GM19193 (cell line): ENCODE measurements around the gene USP47.

Experiments
- POLR2A ChIP-seq: IDR thresholded peaks from 4 replicates; pipeline ENCODE4 v1.6.1; 2011; ENCODE audit not compliant: insufficient read depth, insufficient read length; ENCODE audit errors: extremely low read depth

Gene USP47, protein sequence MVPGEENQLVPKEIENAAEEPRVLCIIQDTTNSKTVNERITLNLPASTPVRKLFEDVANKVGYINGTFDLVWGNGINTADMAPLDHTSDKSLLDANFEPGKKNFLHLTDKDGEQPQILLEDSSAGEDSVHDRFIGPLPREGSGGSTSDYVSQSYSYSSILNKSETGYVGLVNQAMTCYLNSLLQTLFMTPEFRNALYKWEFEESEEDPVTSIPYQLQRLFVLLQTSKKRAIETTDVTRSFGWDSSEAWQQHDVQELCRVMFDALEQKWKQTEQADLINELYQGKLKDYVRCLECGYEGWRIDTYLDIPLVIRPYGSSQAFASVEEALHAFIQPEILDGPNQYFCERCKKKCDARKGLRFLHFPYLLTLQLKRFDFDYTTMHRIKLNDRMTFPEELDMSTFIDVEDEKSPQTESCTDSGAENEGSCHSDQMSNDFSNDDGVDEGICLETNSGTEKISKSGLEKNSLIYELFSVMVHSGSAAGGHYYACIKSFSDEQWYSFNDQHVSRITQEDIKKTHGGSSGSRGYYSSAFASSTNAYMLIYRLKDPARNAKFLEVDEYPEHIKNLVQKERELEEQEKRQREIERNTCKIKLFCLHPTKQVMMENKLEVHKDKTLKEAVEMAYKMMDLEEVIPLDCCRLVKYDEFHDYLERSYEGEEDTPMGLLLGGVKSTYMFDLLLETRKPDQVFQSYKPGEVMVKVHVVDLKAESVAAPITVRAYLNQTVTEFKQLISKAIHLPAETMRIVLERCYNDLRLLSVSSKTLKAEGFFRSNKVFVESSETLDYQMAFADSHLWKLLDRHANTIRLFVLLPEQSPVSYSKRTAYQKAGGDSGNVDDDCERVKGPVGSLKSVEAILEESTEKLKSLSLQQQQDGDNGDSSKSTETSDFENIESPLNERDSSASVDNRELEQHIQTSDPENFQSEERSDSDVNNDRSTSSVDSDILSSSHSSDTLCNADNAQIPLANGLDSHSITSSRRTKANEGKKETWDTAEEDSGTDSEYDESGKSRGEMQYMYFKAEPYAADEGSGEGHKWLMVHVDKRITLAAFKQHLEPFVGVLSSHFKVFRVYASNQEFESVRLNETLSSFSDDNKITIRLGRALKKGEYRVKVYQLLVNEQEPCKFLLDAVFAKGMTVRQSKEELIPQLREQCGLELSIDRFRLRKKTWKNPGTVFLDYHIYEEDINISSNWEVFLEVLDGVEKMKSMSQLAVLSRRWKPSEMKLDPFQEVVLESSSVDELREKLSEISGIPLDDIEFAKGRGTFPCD (N-terminal part only)

DNA sequence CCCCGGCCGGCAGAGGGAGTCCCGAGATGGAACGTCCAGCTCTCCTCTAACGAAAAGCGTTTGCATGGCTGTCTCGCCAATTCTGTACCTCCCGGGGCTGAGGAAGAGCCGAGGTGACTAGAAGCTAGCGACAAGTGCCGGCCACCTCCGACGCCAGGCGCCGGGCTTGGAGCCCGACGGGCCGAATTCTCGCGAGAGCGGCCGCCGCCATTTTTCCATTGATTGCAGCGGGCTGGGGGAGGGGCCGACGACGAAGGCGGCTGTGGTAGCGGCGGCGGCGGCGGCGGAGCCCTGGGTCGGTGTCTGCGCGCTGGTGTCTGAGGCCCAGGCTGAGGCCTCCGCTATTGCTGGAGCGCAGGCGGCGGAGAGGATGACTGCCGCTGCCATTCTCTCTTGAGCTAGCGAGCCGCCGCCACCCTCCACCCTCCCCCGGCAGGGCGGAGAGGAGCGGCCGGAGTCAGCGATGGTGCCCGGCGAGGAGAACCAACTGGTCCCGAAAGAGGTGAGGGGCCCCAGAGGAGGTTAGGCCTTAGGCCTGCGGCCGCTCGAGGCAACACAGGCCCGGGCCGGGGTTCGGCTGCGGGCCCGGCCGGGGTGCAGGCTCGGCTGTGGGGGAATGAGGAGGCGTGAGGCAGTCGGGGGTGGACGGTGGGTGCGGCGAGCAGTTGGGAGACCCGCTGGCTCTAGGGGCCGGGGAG is at the start of gene USP47:
Gene USP47, plus strand, starts transcription at position 250 of the 698 bp plus-strand sequence. Its CDS starts 214 bp downstream, at position 464.
- TF ChIP-seq POLR2A: peak; percentile 98

DNA sequence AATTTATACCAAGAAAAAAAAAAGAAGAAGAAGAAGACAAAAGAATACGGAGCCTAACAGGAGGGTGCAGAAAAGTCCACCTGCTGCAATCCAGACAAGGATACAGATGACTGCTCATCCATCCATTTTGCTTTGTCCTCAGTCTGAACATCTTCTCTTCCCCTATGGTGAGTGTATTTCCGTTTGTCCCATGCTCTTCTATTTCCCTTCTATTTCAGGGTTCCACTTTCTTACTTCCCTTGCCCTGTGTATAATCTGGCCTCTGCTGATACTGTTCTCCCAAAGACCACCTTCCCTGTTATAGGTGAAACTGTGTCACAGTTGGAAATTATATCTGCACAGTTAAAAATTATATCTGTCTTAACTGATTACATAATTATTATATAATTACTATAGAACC is 48.7 kb upstream of the USP47 start:
- TF ChIP-seq POLR2A: no peak

DNA sequence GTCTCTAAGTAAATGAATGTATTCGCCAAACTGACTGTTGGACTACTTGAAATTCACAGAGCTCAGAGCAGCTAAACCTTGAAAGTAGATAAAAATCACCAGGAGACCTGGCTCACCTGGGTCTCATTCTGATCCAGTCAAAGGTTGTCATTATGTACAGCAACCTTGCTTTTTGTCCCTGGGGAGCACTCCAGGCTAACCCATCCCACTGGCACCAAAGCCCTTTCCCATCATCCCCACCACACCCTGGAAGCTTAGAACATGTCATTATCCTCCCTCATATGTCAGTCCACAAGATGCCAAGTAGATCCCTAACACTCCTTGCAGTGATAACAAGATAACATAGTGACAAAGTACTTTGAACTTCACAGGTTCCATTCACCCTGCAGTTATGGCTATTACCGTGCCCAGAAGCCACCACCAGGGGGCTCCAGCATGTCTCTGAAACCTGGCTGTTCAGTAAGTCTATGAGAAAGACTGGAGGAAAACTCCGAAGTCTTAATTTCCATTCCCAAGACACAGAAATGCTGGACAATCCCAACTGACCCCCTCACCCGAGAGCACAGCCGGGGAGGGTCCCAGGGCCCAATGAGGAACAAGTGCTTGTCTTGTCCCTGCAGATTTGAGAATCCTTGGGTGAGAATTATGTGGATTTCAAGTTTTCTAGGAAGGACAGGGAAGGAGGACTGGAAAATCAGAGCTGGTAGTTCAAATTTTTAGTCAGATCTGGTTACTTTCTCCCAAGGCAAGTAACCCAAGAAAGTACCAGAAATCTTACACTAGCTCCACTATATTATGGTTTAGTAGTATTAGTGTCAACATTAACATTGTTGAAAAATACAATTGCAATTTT is 43.0 kb upstream of the USP47 start:
- no peak for TF ChIP-seq POLR2A

DNA sequence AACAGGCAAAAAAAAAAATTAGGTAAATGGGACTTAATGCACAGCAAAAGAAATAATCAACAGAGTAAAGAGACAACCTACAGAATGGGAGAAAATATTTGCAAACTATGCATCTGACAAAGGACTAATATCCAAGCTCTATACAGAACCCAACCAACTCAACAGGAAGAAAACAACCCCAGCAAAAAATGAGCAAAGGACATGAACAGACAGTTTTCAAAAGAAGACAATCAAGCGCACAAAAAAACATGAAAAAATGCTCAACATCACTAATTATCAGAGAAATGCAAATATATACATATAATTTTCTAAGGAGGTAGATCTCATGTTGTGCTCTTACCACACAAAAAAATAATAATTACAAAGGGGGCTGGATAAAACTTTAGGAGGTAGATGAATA is 36.5 kb upstream of the USP47 start:
- TF ChIP-seq POLR2A: no peak

DNA sequence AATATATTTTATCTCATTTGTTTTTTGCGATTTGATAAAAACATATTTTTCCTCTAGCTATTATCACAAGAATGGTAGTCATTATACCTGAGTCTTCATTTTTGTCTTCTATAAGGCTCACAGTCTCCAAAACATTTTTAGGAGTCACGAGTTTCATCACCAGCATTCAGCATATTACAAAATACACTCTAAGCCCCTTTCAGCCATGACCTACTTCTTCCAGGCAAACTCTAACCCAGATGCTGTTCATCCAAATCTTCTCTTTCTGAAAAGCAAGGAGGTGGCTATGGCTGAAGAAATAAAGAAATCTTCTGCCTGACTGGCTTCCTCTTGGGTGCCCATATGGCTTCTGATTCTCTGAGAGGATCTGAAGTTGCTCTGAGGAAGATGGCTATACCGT is 35.7 kb upstream of the USP47 start:
- no peak for TF ChIP-seq POLR2A

DNA sequence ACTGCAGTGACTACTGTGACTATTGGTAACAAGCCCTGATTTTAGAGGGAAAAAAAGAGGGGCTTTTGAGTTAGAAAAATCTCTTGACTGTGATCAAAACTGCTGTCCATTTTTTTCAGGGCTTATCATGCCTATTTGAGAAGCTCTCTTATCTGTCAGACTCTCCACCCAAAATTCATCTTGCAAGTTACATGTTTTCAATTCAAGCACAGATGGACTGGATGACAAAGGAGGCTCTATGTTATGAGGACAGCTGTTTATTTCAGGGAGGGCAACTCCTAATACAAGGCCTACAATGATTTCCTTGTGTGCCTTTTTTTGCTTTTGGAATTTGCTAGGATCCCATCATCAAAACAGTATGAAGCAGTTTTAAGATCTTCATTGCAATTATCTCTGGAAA is 35.2 kb upstream of the USP47 start:
- no peak for TF ChIP-seq POLR2A

DNA sequence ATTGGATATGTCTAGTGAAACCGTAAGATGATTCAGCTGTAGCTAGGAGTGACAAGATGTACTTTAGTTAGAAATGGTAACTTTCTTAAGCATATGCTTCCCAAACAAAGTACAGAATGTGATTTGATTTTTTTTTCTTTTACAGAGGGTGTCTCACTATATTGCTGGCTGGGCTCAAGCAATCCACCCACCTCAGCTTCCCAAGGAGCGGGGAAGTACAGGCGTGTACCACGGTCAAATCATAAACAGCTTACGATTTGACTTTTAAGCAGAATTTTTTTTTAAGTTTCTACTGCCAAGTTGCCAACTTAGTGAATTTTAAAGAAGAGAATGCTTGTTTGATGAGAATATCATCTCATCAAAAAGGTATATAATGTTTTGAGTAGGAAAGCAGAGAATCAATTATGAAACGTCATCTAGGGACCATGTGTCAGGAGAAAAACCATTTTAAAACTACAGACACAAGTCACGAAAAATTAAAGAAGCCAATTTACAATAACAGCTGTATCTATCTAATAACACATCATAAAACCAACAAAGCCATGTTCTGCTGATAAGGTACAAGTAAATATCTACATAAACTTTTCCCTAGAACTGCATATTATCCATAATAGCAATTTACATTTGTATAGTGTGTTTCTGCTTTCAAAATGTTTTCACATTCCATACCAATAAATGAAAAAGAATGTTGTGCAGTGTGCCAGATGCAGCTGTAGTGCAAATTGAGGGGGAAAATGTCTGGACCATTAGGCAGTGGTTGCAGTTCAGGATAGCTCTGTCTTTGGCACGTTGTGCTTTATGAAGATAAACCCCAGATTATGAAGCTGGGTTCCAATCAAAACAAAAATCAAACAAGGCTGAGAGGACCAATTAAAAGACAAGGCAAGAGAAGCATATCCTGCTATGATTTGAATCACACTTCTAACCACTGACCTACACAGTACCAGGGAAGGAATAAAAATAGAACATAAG is 33.7 kb upstream of the USP47 start:
- no peak for TF ChIP-seq POLR2A

DNA sequence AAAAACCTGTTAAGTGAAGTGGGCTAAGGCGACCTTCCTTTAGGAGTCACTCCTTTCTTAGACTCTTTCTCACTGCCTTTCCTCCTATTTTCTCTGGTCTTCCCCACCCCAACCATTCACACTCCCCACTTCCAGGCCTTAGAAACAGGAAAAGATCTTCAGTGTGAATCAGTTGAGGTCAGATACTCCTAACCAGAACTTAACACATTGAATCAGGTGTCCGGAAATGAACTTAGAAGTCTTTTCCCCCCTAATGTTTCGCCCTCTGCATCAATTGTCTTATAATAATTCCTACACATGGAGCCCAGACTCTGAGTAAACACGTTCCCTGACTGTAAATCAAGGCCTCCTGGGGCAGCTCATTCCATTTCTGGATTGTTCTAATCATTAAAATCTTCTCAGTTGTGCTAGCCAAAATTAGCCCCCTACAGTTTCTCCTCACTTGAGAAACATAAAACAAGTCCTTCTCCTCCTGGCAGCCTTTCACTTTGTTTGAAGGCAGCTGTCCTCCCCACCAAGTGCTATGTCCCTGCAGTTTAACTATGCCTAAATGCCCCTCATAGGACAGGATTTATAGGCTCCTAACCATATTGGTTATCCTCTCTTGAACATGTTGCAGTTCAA is 32.7 kb upstream of the USP47 start:
- no peak for TF ChIP-seq POLR2A

DNA sequence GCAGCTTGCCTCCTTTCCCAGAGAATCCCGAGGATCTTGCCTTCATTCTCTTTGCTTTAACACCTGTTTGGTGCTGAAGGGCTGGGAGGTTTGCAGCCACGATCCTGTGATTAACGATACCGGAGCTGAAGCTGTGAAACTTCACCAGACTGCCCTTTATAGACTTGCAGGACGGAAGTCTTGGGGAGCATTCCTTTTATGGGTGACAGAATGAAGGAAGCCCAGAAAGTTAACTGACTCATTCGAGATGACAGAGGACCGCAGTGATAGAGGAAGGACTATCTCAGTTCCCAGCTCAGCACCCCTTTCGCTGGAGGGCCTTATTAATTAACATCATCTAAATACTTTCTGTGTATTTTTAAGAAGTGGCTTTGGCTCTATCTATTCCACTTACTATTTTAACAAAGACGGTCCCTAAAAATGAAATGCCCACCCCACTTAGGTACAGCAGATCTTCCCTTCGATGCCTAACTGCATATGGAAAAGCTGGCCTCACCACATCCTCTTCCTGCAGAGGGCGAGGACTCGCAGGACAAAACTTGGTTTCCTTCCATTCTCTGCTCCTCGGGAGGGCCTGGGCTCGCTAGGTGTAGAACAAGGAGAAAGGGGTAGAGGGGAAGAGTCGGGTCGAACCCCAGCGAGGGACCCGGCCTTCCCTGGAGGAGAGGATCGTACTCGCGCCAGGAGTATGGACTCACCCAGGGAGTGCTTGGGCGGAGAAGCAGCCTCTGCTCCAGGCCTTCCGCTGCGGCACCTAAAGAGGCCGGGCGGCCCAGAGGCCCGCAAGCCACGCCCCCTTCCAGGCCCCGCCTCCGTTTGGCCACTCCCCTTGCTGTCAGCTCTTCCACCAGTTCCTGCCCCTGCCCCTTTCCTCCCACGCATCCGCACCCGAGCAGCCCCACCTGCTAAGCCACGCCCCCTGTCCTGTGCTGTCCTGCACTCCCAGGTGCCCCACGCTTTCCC is 30.7 kb upstream of the USP47 start:
- TF ChIP-seq POLR2A: no peak

DNA sequence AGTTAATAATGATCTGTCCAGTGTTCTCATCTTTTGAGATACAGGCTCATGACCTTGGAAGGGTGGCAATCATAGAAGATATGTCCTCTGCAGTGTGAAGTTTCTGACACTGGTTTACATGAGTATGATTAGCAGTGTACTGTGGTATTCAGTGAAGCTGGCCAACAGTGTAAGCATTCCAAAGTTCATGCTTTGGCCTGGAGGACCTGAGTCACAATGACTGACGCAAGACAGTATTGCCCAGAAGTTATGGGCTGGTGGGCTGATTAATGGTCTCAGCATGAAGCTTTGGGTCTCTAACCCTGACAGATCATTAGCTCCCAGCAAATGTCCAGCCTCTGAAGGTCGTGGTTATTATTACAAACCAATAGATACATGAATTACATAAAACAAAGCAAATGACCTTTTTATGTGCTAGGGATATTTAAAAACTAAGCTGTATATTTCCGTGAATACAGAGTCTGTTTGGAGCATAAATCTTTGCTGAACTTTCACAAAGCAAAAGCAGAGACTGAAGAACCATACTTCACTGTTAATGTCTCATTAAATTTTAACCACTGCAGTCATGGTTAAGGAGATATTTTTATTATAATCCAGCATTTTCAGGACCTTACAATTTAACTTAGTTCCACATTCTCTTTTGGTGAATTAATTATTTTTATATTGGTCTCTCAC is 28.3 kb upstream of the USP47 start:
- TF ChIP-seq POLR2A: no peak
